ENCODE results near the gene SEC24A.
"Not testable (repeated sequence)": the region's sequence is repeated elsewhere in the genome, so short reads cannot be mapped to it uniquely, and the experiment has no call there.

Gene SEC24A

DNA sequence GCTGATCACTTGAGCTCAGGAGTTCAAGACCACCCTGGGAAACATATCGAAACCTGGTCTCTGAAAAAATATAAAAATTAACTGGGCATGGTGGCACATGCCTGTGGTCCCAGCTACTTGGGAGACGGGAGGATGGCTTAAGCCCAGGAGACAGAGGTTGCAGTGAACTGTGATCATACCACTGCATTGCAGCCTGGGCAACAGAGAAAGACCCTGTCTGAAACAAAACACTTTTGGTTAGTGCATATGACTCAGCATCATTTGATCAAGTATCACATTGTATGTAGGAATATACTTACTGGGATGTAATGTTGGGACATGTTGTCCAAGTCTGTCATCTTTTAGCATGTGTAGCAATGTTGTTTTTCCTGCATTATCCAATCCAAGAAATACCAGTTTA lies 28.0 kb upstream of the SEC24A start:
- peaks cover 19% of the 10 kb centered on the region for H3K36me3 ChIP-seq (ENCODE audit: insufficient read depth, low read length)

DNA sequence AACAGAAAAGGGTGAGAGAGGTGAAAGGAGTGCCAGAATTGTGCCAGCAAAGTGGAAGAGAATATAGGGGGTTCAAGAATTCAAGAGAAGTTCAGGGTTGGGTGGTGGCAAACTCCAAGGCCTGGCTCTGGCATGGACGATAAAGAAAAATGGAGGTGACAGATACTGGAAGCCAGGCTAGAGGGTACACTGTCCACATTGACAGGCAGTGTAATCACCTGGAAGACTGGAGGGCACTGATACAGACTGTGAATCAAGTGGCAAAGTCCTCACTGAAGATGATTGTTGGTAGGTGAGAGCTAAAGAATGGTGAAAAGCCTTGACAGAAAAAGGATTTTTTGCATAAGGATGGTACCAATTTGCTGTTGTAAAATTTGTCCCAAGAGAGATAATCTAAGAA lies 23.0 kb upstream of the SEC24A start:
- H3K27me3 ChIP-seq (ENCODE audit: control insufficient read depth, insufficient read depth, low read length) = no peaks in the 10 kb centered on the region
- H3K9ac ChIP-seq (ENCODE audit: low read depth, low read length) = no peak overlapping the region
- H3K4me1 ChIP-seq (ENCODE audit: control insufficient read depth, insufficient read depth, low read length) = no peaks in the 10 kb centered on the region

More for the DNA sequence above, 28.0 kb upstream of the SEC24A start:
- H3K4me3 ChIP-seq (ENCODE audit: low read length) = no peak overlapping the region
- H3K4me2 ChIP-seq (ENCODE audit: low read length) = no peak overlapping the region
- no peaks in the 10 kb centered on the region for H3K9me3 ChIP-seq (replicated peaks; ENCODE audit: low read length)
- H3K27me3 ChIP-seq (ENCODE audit: control insufficient read depth, insufficient read depth, low read length) = no peaks in the 10 kb centered on the region
- H3K9ac ChIP-seq (ENCODE audit: low read depth, low read length) = no peak overlapping the region
- no peaks in the 10 kb centered on the region for H3K4me1 ChIP-seq (ENCODE audit: control insufficient read depth, insufficient read depth, low read length)

DNA sequence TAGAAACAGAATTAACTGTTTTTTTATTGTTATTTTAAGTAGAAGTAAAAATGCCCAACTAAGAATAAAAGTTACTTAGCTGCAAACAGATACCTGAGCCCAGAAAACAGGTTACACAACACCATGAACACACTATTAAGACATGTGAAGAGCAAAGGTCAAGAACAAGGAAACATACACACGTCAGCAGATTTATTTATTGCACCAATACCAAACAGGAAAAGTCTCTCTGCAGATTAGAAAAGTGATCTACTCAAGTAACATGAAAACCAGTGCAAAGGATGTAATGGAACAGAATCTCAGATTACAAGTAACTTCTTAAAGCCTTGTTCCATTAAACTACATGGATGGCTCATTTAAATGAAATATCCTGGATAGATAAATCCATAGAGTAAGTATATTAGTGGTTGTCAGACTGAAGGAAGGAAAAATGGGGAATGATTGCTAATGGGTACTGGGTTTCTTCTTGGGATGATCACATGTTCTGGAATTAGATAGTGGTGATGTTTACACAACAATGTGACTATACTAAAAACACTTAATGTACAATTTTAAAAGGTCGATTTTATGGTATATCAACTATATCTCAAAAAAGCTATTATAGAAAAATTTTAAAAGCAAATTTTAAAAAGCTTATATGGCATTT lies 22.1 kb upstream of the SEC24A start:
- Histone ChIP-seq H3K4me3 (ENCODE audit: low read length) (no peak overlapping the region), H3K27me3 (ENCODE audit: control insufficient read depth, insufficient read depth, low read length) (no peaks in the 10 kb centered on the region), H3K9ac (ENCODE audit: low read depth, low read length) (no peak overlapping the region), H3K4me2 (ENCODE audit: low read length) (no peak overlapping the region), H3K36me3 (ENCODE audit: insufficient read depth, low read length) (peaks cover 5% of the 10 kb centered on the region), H3K9me3 (replicated peaks; ENCODE audit: low read length) (no peaks in the 10 kb centered on the region), H3K4me1 (ENCODE audit: control insufficient read depth, insufficient read depth, low read length) (no peaks in the 10 kb centered on the region)

More for the DNA sequence above, 23.0 kb upstream of the SEC24A start:
- Histone ChIP-seq H3K4me3 (ENCODE audit: low read length) (no peak overlapping the region), H3K36me3 (ENCODE audit: insufficient read depth, low read length) (peaks cover 11% of the 10 kb centered on the region), H3K9me3 (replicated peaks; ENCODE audit: low read length) (no peaks in the 10 kb centered on the region), H3K4me2 (ENCODE audit: low read length) (no peak overlapping the region)

DNA sequence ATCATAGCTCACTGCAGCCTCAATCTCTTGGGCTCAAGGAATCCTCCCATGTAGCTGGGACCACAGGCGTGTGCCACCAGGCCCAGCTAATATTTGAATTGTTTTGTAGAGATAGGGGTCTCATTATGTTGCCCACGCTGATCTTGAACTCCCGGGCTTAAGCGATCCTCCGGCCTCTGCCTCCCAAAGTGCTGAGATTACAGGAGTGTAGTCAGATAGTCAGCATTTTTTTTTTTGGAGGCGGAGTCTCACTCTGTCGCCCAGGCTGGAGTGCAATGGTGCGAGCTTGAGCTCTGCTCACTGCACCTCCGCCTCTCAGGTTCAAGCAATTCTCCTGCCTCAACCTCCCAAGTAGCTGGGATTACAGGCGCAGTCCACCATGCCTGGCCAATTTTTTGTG lies 14.4 kb upstream of the SEC24A start:
- no peaks in the 10 kb centered on the region for H3K36me3 ChIP-seq (ENCODE audit: insufficient read depth, low read length)
- H3K9ac ChIP-seq (ENCODE audit: low read depth, low read length) = no peak overlapping the region
- H3K4me3 ChIP-seq (ENCODE audit: low read length) = no peak overlapping the region
- H3K4me1 ChIP-seq (ENCODE audit: control insufficient read depth, insufficient read depth, low read length) = no peaks in the 10 kb centered on the region
- no peaks in the 10 kb centered on the region for H3K9me3 ChIP-seq (replicated peaks; ENCODE audit: low read length)
- no peaks in the 10 kb centered on the region for H3K27me3 ChIP-seq (ENCODE audit: control insufficient read depth, insufficient read depth, low read length)
- no peak overlapping the region for H3K4me2 ChIP-seq (ENCODE audit: low read length)

DNA sequence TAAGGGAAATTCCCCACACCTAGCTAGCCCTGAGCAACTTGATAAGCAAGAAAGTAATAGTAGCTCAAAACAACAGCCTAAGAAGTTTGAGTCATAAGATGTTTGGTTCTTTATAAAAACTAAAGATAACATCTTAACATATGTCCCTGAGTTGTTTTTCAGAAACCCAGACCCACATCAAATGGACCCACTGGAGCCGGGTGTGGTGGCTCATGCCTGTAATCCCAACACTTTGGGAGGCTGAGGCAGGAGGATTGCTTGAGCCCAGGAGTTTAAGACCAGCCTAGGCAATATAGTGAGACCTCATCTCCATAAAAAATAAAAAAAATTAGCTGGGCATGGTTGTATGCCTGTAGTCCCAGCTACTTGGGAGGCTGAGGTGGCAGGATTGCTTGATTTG lies 13.2 kb upstream of the SEC24A start:
- not testable (repeated sequence) for H3K4me3 ChIP-seq (ENCODE audit: low read length); H3K9ac ChIP-seq (ENCODE audit: low read depth, low read length); H3K36me3 ChIP-seq (ENCODE audit: insufficient read depth, low read length); H3K27me3 ChIP-seq (ENCODE audit: control insufficient read depth, insufficient read depth, low read length); H3K4me2 ChIP-seq (ENCODE audit: low read length); H3K4me1 ChIP-seq (ENCODE audit: control insufficient read depth, insufficient read depth, low read length); H3K9me3 ChIP-seq (replicated peaks; ENCODE audit: low read length)

DNA sequence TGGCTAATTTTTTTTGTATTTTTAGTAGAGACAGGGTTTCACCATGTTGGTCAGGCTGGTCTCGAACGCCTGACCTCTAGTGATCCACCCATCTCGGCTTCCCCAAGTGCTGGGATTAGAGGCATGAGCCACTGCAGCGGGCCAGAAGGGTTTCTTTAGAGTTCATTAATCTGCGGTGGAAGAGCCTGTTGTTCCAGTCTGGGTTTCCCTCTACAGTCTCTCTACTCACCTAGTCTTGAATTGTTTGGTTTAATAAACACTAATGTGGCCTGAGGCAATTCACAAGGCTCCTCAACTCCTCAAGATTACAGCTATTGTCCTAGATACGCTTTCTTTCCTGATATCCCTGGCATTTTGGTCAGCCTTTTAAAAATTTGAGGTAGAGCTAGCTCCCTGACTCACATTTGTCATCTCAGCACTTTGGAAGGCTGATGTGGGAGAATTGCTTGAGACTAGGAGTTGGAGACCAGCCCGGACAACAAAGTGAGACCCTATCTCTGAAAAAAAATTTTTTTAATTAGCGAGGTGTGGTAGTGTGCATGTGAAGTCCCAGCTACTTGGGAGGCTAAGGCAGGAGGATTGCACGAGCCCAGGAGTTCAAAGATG lies 11.4 kb upstream of the SEC24A start:
- Histone ChIP-seq H3K9me3 (replicated peaks; ENCODE audit: low read length) (no peaks in the 10 kb centered on the region), H3K36me3 (ENCODE audit: insufficient read depth, low read length) (no peaks in the 10 kb centered on the region), H3K27me3 (ENCODE audit: control insufficient read depth, insufficient read depth, low read length) (no peaks in the 10 kb centered on the region), H3K4me1 (ENCODE audit: control insufficient read depth, insufficient read depth, low read length) (no peaks in the 10 kb centered on the region), H3K9ac (ENCODE audit: low read depth, low read length) (no peak overlapping the region), H3K4me3 (ENCODE audit: low read length) (no peak overlapping the region), H3K4me2 (ENCODE audit: low read length) (no peak overlapping the region)

DNA sequence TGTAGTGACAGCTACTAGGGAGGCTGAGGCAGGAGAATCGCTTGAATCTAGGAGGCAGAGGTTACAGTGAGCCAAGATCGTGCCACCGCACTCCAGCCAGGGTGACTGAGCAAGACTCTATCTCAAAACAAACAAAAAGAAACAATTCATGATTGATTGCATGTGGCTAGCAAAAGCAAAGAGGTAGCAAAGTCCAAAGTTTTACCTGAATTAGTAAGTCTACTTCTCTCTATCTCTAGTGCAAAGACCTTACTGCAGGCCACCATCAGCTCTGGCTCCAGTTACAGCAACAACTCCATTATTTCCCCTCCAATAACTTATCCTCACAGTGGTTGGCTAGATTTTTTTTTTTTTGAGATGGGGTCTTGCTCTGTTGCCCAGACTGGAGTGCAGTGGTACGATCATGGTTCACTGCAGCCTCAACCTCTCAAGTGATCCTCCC lies 9.8 kb upstream of the SEC24A start:
- H3K4me3 ChIP-seq (ENCODE audit: low read length) = no peak overlapping the region
- no peaks in the 10 kb centered on the region for H3K27me3 ChIP-seq (ENCODE audit: control insufficient read depth, insufficient read depth, low read length)
- no peaks in the 10 kb centered on the region for H3K36me3 ChIP-seq (ENCODE audit: insufficient read depth, low read length)
- no peak overlapping the region for H3K4me2 ChIP-seq (ENCODE audit: low read length)
- H3K9me3 ChIP-seq (replicated peaks; ENCODE audit: low read length) = no peaks in the 10 kb centered on the region
- H3K4me1 ChIP-seq (ENCODE audit: control insufficient read depth, insufficient read depth, low read length) = no peaks in the 10 kb centered on the region
- no peak overlapping the region for H3K9ac ChIP-seq (ENCODE audit: low read depth, low read length)

DNA sequence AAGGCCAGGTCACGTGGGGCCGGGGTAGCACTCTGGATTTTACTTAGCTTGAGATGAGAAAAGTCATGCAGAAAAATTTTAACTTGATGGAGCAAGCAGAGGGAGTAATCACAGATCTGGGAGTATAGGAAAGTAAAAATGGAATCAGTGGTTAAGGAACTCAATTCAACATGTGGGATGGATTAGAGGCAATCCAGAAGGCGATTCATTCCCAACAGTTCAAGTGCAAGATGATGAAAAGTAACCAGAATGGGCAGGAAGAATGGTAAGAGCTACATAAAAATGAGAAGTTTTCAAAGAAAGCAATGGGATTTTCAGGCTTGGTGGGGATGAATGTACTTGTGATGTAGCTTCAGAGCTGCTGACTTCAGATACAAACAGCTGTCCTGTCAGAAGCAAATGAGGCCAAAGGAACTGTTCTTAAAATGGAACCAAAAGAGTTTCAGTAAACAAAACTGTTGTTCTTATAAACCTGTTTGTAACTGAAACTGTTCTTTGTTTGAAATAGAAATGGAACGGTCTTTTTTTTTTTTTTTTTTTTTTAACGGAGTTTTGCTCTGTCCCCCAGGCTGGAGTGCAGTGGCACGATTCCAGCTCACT lies 5.6 kb upstream of the SEC24A start:
- Histone ChIP-seq H3K4me2 (ENCODE audit: low read length) (no peak overlapping the region), H3K9me3 (replicated peaks; ENCODE audit: low read length) (no peaks in the 10 kb centered on the region), H3K4me3 (ENCODE audit: low read length) (no peak overlapping the region), H3K4me1 (ENCODE audit: control insufficient read depth, insufficient read depth, low read length) (peaks cover 5% of the 10 kb centered on the region), H3K9ac (ENCODE audit: low read depth, low read length) (no peak overlapping the region), H3K27me3 (ENCODE audit: control insufficient read depth, insufficient read depth, low read length) (no peaks in the 10 kb centered on the region), H3K36me3 (ENCODE audit: insufficient read depth, low read length) (no peaks in the 10 kb centered on the region)

DNA sequence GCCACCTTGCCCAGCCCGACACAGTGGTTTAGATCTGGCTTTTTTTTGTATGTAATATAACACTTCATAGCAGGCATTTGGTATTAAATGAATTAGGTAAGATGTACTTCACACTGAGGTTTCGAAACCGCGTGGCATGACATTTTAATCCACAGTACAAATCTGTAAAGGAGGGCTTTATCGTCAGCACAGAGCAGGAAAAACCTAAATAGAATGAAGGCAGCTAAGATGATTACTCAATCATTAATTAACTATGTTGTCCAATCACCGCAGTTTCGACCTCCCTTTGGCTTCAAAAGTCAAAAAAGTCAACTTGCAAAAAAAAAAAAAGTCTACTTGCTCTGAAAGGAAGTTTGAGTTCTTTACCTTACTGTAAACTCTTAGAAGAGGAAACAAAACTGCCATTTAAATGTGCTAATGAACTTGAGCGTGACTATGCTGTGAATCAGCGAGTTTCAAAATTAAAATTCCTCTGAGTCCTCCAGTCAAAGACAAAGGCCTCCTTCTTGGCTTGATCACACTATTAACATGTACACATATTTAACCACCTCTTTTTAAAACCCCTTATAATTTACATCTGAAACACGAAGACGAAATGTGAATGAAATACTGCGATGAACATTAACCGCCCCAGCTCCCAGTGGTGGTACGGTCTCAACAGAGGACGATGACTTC lies 698 bp upstream of the SEC24A start:
- no peaks in the 10 kb centered on the region for H3K9me3 ChIP-seq (replicated peaks; ENCODE audit: low read length)
- no peaks in the 10 kb centered on the region for H3K27me3 ChIP-seq (ENCODE audit: control insufficient read depth, insufficient read depth, low read length)
- no peaks in the 10 kb centered on the region for H3K36me3 ChIP-seq (ENCODE audit: insufficient read depth, low read length)
- H3K9ac ChIP-seq (ENCODE audit: low read depth, low read length) = peak overlapping the region; percentile 98
- peak overlapping the region; percentile 94 for H3K4me2 ChIP-seq (ENCODE audit: low read length)
- peaks cover 12% of the 10 kb centered on the region for H3K4me1 ChIP-seq (ENCODE audit: control insufficient read depth, insufficient read depth, low read length)
- H3K4me3 ChIP-seq (ENCODE audit: low read length) = peak overlapping the region; percentile 98

DNA sequence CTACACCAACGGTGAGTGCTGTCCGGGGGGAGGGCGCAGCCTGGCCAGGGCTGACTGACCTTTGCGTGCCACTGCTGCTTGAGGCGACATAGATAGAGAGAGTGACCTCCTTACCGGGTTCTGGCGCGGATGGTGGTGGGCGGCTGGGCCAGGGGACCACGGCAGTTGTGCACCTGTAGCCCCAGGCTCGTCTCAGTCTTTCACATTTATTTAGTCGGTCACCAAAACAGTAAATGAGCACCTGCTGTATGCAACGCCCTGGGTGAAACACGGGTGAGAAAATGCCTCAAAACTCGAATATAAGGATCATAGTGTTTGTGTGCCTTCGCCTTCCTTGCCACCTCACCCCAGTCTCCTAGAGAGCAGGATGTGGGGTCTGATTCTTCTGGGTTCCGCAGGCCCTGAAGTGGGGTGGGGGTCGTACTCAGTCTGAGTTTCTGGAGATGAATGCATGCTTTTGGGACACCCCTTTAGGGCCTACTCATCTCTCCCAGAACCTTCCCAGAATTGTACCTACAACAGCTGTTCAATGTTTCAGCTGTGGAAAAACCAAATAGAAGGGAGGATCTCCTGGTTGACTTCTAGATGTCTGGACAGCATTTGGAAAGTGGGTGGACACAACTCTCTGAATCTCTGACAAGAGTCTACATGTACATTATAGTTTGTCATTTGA lies 714 bp downstream of the SEC24A start:
- Histone ChIP-seq H3K9me3 (replicated peaks; ENCODE audit: low read length) (no peaks in the 10 kb centered on the region), H3K4me1 (ENCODE audit: control insufficient read depth, insufficient read depth, low read length) (peaks cover 12% of the 10 kb centered on the region), H3K9ac (ENCODE audit: low read depth, low read length) (peak overlapping the region; percentile 98), H3K27me3 (ENCODE audit: control insufficient read depth, insufficient read depth, low read length) (no peaks in the 10 kb centered on the region), H3K4me3 (ENCODE audit: low read length) (peak overlapping the region; percentile 98), H3K36me3 (ENCODE audit: insufficient read depth, low read length) (no peaks in the 10 kb centered on the region), H3K4me2 (ENCODE audit: low read length) (peak overlapping the region; percentile 94)

DNA sequence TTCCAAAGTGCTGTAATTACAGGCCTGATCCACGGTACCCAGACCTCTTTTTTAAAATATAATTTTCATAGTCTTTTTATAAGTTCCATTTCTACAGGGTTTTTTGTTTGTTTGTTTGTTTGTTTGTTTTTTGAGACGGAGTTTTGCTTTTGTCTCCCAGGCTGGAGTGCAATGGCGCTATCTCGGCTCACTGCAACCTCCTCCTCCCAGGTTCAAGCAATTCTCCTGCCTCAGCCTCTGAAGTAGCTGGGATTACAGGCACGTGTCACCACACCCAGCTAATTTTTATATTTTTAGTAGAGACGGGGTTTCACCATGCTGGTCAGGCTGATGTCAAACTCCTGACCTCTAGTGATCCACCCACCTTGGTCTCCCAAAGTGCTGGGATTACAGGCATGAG lies 2.1 kb downstream of the SEC24A start:
- peak overlapping the region; percentile 94 for H3K4me2 ChIP-seq (ENCODE audit: low read length)
- H3K9me3 ChIP-seq (replicated peaks; ENCODE audit: low read length); H3K27me3 ChIP-seq (ENCODE audit: control insufficient read depth, insufficient read depth, low read length); H3K36me3 ChIP-seq (ENCODE audit: insufficient read depth, low read length): not testable (repeated sequence)
- H3K4me1 ChIP-seq (ENCODE audit: control insufficient read depth, insufficient read depth, low read length) = peaks cover 12% of the 10 kb centered on the region
- peak overlapping the region; percentile 98 for H3K9ac ChIP-seq (ENCODE audit: low read depth, low read length)
- peak overlapping the region; percentile 98 for H3K4me3 ChIP-seq (ENCODE audit: low read length)

Measured in skeletal muscle satellite cell (primary cell).